Measurements from ENCODE around the gene ZHX3. TPM values are rescaled to one million over a fixed set of nuclear protein-coding genes. Genes with fewer than 3 reads are reported as not detected.
A peak's percentile ranks its signal among the peaks of the same experiment; 100 is the strongest.

The ZHX3 gene
- total and polyA plus RNA-seq, 4 donors, result 3.2 to 30.0 (median 8.0) TPM

GRCh38 chr20:41249411-41250281 is 67.9 kb downstream of the ZHX3 start:
- peak; percentile 47 for DNase-seq (ENCODE audit: low spot score)
- TF ChIP-seq HNF4G (IDR thresholded peaks at IDR 0.05), result no peak
- TF ChIP-seq MAX (IDR thresholded peaks at IDR 0.05), result no peak
- no peak for TF ChIP-seq SP1 (IDR thresholded peaks at IDR 0.05)
- no peak for TF ChIP-seq GABPA (IDR thresholded peaks at IDR 0.05 in 1 of 2, conservative IDR thresholded peaks at IDR 0.05 in 1 of 2)
- TF ChIP-seq YY1 (IDR thresholded peaks at IDR 0.05), result no peak
- no peak for TF ChIP-seq RXRA (IDR thresholded peaks at IDR 0.05)
- no peak for TF ChIP-seq REST (IDR thresholded peaks at IDR 0.05)
- no peak for TF ChIP-seq TAF1 (conservative IDR thresholded peaks at IDR 0.05)
- TF ChIP-seq ZBTB33 (IDR thresholded peaks at IDR 0.05), result no peak
- TF ChIP-seq HNF4A (conservative IDR thresholded peaks at IDR 0.05), result no peak
- TF ChIP-seq RAD21 (IDR thresholded peaks at IDR 0.05), result peak in 1 of 2 donors; percentile 21
- TF ChIP-seq JUND (IDR thresholded peaks at IDR 0.05), result peak in 1 of 2 donors; percentile 25
- no peak for TF ChIP-seq EGR1 (IDR thresholded peaks at IDR 0.05; ENCODE audit: low read depth in 2 of 2)
- 72% methylated on average over 9 of the region's 9 CpGs for WGBS
- no peak overlapping the region for H3K9ac ChIP-seq (ENCODE audit: low read depth in 1 of 2, low read length in 2 of 2)
- H3K4me3 ChIP-seq (ENCODE audit: low read depth in 1 of 3, low read length in 3 of 3), result no peak overlapping the region
- no peaks in the 10 kb centered on the region for H3K27me3 ChIP-seq (ENCODE audit: control insufficient read depth in 4 of 4, insufficient read depth in 4 of 4, low read length in 3 of 4)
- peak overlapping the region; percentile 43 to 80 for H3K27ac ChIP-seq (ENCODE audit: low read depth in 1 of 2, low read length in 2 of 2)
- no peaks in the 10 kb centered on the region for H3K9me3 ChIP-seq (ENCODE audit: control insufficient read depth in 4 of 4, low read length in 3 of 4)
- peaks cover 0 to 2% (median 0%) of the 10 kb centered on the region in 4 donors for H3K36me3 ChIP-seq (ENCODE audit: control insufficient read depth in 4 of 4, insufficient read depth in 3 of 4, low read depth in 1 of 4, low read length in 3 of 4)
- peaks cover 5 to 29% (median 23%) of the 10 kb centered on the region in 4 donors for H3K4me1 ChIP-seq (ENCODE audit: control insufficient read depth in 4 of 4, insufficient read depth in 4 of 4, low read length in 3 of 4)

- Histone ChIP-seq H3K27me3 (ENCODE audit: control insufficient read depth in 4 of 4, insufficient read depth in 4 of 4, low read length in 3 of 4) (no peaks in the 10 kb centered on the region), H3K27ac (ENCODE audit: low read depth in 1 of 2, low read length in 2 of 2) (peak overlapping the region; percentile 43 to 80), H3K4me1 (ENCODE audit: control insufficient read depth in 4 of 4, insufficient read depth in 4 of 4, low read length in 3 of 4) (peaks cover 5 to 29% (median 23%) of the 10 kb centered on the region in 4 donors), H3K4me3 (ENCODE audit: low read depth in 1 of 3, low read length in 3 of 3) (no peak overlapping the region), H3K36me3 (ENCODE audit: control insufficient read depth in 4 of 4, insufficient read depth in 3 of 4, low read depth in 1 of 4, low read length in 3 of 4) (peaks cover 0 to 2% (median 0%) of the 10 kb centered on the region in 4 donors), H3K9me3 (ENCODE audit: control insufficient read depth in 4 of 4, low read length in 3 of 4) (no peaks in the 10 kb centered on the region), H3K9ac (ENCODE audit: low read depth in 1 of 2, low read length in 2 of 2) (peak overlapping the region in 1 of 2 donors; percentile 69)
- DNase-seq (ENCODE audit: low spot score), result no peak
- WGBS, result 14% methylated on average over 4 of the region's 4 CpGs
- TF ChIP-seq MAX (IDR thresholded peaks at IDR 0.05), result no peak
- no peak for TF ChIP-seq FOXA2 (IDR thresholded peaks at IDR 0.05)
- no peak for TF ChIP-seq FOXA1 (IDR thresholded peaks at IDR 0.05)
- TF ChIP-seq ATF3 (IDR thresholded peaks at IDR 0.05), result peak; percentile 35
- TF ChIP-seq SP1 (IDR thresholded peaks at IDR 0.05), result peak; percentile 97
- TF ChIP-seq HNF4G (IDR thresholded peaks at IDR 0.05), result peak; percentile 54
- TF ChIP-seq REST (IDR thresholded peaks at IDR 0.05), result peak; percentile 50
- peak; percentile 76 to 82 for TF ChIP-seq RXRA (IDR thresholded peaks at IDR 0.05)
- TF ChIP-seq NR2F2 (IDR thresholded peaks at IDR 0.05), result peak; percentile 100
- TF ChIP-seq TAF1 (conservative IDR thresholded peaks at IDR 0.05), result peak; percentile 36
- peak; percentile 62 to 71 for TF ChIP-seq HNF4A (conservative IDR thresholded peaks at IDR 0.05)
- TF ChIP-seq CTCF (IDR thresholded peaks at IDR 0.05; ENCODE audit: low read depth, low read length, missing input control), result no peak
Measured at GRCh38 chr20:41248368-41249024, 69.0 kb downstream of the ZHX3 start.

Data from liver (tissue), 9 donors.